OCI-LY7 (cell line): ENCODE measurements around the gene RAB6A.

ENCODE experiments used
- CTCF ChIP-seq: fragments of 200-600 bp; sonication (generic); conservative IDR thresholded peaks from 2 replicates; pipeline ENCODE4 v1.5.1; 2014; ENCODE audit warnings: mild to moderate bottlenecking, antibody characterized with exemption, low read length, moderate library complexity, mixed read lengths
- EZH2phosphoT487 ChIP-seq: fragments of 200-600 bp; sonication (generic); IDR thresholded peaks from 2 replicates; pipeline ENCODE4 v1.6.1; 2018; ENCODE audit warnings: low read depth, borderline replicate concordance, mild to moderate bottlenecking, mixed run types, antibody characterized with exemption, low read length, moderate library complexity, mixed read lengths

GRCh38 chr11:73635721-73636120, 125.2 kb downstream of the RAB6A start:
- TF ChIP-seq CTCF (no peak), EZH2phosphoT487 (no peak)
